Suppressor macrophage treated with lipopolysaccharide for 4 hours (primary cell): ENCODE measurements around the gene ENGASE.

Experiments
- DNase-seq: peaks from one replicate; pipeline ENCODE4 v3.0.0-alpha.2; 2020

Gene ENGASE

DNA sequence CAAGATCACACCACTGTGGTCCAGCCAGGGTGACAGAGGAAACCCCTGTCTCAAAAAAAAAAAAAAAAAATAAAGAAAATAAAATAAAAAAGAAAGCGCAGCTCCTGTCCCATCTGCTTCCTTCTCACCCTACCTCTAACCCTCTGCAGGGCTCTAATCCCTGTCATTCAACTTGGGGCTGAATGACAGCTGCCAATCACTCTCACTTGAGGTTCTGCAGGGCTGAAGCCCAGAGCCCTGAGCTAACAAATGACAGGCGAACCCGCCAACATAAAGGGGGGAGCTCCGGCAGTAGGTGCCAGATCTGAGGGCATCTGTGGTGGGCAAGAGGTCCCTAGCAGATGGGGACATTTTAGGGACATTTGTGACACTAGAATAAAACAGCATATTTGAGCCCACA lies 44.3 kb downstream of the ENGASE start:
- no peak for DNase-seq

DNA sequence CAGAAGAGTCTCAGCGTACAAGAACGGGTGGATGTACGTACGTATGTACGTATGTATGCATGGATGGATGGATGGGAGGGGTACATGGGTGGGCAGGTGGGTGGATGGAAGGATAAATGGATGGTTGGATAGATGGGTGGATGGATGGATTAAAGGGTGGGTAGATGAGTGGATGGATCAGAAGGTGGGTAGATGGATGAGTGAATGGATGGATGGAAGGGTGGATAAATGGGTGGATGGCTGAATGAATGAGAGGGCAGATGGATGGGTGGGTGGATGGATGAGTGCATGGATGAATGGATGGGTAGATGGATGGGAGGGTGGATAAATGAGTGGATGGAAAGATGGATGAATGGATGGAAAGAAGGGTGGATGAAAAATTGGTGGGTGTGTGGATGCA lies 45.6 kb downstream of the ENGASE start:
- no peak for DNase-seq

DNA sequence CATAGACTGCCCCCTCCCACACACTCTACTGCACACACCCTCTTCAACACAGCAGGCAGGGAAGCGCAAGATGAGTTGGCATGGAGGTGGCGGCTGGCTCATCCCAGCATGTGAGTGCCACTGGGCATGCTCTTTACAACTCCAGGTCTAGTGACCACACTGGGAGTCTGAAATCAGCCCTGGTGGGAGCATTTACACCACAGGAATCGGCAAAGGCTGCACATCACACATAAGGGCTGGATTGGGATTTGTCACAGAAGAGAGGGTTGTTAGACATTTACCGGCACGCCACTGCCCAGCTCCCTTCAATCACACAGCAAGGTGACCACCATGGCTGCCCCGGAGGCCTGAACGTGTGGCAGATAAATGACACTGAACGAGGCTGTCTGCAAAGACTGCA lies 49.4 kb downstream of the ENGASE start:
- no peak for DNase-seq

DNA sequence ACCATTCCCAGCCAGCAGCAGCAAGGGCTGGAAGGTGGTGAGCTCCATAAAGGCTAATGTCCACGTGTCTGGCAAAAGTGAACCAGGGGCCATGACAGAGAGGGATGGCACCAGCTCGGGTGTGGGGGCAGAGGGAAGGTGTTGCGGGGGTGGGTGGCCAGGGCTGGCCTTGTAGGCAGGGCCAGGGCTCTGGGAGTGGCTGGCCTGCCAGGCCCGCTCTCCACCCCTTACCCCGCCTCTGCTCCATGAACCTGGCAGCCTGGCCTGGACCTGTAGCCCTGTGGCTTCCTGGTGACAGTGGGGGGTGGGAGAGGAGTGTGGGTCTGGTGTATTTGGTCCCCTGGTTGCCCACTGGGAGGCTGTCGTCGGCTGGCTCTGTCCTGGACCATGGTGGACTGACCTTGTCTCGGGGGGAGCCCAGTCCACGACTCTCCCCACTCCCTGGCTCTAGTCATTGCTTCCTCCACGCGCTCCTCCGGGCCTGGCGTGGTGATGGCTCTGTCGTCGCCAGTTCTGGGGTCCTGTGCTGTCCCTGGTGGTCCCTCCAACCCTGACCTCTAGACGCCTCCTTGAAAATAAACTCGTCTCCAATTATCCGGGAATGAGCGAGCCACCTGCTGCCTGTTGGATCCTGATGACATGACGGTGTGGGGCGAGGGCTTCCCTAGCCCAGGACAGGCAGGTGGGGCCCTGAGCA lies 50.0 kb downstream of the ENGASE start:
- no peak for DNase-seq

DNA sequence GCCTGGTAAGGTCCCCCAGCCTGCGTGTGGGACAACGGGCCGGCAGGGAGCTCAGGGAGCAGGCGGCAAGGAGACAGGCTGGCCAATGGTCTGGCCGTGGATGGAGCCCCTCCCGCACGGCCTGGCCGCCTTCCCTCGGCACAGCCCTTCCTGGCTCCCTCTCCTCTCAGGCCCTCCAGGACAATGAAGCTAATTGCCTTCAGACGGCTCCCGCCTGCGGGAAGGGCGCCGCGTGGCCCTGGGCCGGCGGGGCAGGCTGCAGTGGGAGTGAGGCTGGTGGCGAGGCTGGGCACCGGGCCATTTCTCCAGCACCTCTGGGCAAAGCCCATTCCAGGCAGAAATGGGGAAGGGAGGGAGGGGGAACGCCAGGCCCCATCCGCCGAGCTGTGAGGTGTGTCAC lies 50.9 kb downstream of the ENGASE start:
- DNase-seq: no peak

DNA sequence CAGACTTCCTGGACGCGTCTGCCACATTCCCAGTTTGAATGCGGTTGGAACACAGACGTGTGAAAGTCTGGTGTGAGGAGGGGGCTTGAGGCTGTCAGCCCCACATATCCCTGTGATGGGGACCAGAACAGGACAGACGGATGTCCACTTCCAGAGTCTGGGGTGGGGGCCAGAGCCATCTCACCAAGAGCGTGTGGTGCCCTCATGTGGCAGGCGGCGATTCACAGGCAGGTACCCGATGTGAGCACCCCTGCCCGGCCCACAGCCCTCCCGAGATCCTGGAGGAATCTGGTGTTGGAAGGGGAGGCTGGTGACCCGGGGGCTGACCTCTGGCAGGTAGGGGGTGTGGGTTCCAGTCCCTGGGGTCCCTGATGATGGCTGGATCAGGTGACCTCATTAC lies 51.5 kb downstream of the ENGASE start:
- DNase-seq: no peak

DNA sequence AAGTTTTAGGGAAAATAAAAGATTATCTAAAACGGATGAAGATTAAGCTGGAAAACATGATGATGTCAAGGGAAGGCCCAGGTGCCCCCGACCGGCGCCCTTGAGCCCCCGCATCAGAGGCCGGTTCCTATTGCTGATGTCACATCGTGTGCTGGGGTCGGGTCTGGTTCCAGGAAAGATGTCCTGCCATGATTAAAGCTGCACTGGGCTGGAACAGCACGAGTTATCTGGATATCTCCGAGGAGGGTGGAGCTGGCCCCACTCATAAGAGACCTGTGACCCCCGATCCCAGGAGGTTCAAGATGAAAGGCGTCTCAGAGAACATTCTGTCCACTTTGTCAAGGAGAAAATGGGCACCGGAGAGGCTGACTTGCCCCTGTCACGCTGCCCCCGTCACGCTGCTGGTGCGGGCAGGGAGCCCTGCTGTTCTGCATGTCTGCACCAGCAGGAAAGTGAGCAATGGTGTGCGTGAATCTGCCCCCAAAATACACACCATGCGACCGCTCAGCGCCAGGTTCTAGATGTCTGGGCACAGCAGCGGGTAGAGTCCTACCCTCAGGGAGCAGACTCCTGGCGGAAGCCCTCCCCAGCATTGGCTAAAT lies 53.0 kb downstream of the ENGASE start:
- no peak for DNase-seq

DNA sequence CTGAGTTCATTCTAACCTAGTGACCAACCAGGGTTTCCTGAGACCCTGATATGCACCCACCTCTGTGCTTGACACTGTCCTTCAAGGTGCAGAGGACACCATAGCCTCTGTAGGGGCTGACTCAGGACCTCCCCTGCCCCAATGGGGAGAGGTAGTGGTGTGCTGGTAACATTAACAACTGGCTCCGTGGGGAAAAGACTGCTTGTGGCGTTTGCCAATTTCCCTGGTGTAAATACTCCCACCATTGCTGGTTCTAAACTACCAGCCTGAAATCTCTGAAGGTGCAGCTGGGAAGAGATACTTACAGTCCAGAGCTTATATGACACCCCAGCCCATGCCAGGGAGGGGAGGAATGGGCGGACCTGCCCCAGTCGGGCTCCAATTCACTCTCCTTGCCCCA lies 54.9 kb downstream of the ENGASE start:
- no peak for DNase-seq

DNA sequence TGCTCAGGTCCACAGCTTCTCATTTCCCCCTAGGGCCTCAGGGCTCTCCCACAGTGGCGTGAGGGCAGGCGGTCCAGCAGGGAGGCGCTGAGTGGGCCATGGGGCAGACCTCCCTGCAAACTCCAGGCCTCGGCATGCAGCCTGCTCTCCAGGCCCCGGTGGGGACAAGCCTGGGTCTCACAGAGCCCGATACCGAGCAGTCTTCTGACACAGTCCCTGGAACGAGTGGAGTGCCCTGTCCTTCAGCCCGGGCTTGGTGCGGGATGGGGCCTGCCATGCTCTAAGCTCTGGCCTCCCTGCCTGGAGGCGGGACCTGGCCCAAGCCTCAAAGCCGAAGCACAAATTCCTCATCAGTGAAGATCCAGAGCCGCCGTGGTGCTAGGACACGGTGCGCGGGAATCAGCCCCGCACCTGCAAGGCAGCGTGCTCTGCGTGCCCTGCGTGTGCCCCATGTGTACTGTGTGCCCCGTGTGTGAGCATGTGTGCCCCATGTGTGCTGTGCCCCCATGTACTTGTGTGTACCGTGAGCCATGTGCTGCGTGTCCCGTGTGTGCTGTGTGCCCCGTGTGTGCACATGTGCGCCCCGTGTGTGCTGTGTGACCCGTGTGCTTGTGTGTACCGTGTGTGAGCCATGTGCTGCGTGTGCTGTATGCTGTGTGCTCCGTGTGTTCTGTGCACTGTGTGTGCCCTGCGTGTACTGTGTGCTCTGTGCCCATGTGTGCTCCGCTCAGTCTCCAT lies 56.1 kb downstream of the ENGASE start:
- DNase-seq: no peak

DNA sequence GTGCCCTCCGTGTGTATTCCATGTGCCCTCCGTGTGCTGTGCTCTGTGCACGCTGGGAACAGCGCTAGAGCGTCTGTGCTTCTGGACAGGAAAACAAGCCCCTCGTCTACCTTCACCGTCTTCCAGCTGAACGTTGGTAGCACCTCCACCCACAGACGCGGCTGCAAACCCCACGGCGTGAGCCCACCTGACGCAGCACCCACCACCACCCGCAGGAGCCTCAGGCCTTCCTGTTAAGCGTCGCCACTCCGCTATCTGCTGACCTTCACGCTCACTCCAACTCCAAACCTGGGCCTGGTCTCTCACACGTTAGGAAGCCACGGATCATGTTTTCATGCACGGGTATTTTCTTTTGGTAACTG lies 56.6 kb downstream of the ENGASE start:
- no peak for DNase-seq

DNA sequence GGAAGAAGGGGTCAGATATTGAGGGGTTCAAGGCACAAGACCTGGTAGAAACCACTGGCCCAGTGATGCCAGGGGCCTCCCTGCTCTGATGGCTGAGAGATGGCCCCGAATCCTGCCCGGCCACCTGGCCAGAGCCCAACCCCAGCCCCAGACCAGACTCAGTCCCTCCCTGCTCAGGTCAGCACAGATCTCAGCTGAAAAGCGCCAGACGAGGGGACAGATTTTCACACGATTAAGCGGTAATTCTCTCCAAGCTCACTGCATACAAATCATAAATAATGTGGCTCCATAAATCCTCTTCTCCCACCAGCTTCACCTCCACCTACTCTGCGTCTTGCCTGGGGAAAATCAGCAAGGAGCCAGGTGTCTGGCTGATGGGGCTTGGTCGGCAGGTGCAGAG lies 57.1 kb downstream of the ENGASE start:
- DNase-seq: no peak

DNA sequence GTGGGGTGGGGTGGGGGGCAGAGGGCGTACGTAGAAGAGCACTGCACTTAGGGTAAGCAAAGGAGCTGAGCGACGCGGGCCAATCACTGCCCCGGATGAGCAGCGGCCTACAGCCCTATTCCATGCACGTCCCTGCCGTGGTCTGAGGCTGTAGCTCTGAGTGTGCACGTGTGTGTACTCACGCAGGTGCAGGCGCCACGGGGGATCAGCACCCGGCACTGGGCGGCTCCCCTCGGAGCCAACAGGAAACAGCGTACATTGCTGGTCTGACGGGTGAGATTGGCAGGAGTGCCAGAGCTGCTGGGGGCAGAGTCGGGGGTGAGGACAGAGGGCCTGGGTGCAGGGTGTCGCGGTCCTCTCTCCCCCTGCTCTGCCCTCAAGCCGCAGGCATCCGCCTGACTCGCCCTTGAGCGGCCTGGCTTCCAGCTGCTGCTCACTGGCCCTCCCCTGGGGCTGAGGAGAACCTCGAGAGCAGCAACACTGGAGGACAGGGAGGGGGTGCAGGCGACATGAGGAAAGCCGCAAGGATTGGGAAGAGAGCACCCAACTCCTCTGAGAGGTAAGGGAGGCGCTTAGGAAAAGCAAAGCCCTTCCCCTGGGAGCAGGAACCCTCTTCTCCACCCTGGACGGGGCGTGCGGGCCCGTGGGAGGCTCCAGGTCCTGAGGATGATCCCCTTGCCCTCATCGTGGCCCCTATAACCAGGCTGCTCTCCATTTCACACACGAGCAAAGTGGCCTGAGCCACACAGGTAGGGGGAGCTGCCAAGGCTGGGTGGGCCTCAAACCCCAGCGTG lies 57.8 kb downstream of the ENGASE start:
- no peak for DNase-seq

DNA sequence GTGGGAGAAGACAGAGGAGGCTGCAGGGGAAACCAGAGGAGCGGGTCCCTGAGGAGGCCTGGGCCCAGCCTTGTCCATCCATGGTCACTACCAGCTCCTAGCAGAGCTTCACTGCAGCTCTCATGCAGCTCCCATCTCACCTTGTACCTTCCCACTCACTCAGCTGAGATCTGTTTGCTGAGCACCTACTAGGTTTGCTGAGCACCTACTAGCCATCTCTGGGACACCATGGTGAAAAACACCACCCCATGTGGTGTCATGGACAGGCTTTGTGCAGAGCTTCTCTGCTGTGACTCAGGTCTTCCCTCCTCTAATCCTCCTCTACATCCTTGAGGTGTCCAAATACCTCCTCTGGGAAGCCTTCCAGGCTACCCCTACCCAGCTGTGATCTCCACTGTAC lies 58.6 kb downstream of the ENGASE start:
- DNase-seq: no peak

DNA sequence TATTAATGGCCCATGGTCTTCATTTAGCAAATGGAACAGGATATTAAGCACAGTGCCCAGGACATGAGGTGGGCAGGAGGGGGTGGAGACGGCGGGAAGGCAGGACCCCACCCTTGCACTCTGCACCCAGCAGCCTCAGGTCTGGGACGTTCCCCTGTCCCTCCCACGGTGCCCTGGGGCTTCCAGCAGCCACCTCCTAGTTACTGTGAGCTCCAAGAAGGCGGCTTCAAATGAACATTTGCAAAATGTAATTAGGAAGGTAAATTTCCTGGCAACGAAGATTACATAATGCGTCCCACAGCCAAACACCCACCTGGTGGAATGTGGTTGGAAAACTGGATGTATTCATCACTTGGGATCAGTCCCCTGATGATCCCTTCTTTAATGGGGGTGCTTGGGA lies 59.4 kb downstream of the ENGASE start:
- DNase-seq: no peak

DNA sequence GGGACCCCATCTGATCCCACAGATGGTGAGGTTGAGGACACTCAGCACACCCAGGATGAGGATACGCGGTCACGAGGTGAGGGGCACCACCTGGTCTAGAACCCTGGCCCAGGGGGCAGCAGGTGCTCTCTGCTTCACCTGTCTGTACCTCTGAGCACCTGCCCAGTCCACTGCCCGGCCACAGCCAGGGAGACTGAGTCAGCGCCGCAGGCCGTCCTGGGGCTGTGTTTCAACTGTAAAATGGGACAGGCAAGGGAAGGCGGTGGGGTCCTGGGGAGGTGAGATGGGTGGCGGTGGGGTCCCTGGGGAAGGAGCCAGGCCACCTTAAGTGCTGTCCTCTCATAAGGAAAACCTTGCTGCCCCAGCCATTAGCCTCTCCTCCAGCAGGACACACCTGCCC lies 60.4 kb downstream of the ENGASE start:
- DNase-seq: no peak

DNA sequence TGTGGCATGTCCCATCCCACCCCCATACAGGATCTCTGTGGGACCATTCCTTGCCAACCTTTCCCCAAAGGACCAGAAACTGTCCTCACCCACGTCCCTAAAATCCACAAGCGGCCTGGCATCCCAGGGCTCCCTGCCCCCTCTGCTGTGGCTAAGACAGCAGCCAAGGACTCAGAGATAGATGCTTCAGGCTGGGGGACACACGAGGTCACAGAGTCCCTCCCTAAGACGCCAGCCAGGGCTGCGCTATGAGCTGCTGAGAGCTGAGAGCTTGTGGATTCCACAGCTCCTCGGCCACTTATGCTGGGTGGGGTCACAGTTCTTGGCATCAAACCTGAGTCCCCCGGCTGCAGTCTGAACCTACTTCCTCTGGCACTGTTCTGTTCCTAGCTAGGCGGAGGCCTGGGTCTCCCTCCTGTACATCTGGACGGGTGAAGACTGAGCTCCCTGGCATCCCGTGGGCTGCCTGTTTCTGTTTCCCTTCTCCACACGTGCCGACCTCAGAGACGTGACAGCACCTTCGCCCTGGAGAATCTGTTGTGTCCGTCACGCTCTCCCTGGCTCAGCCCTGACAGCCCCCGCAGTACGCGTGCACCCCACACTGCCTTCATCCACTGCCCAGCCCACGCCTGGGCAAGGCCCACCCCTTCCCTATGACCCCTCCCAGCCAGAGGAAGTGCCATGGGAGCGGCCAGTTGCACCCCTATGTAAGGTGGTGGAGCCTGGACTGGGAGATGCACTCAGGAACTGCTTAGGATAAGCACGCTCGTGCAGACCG lies 61.2 kb downstream of the ENGASE start:
- no peak for DNase-seq
